IMR-90 (cell line): ENCODE results near the gene FMR1. TPM values are rescaled to one million over a fixed set of nuclear protein-coding genes. Genes with fewer than 3 reads are reported as not detected.

Experiments used
- ATAC-seq: fragments of 200-7000 bp; cut with Tn5 transposase; 2 replicates; pipeline ENCODE4 v1.9.1; 2020; ENCODE audit warnings: low read depth, mild to moderate bottlenecking, moderate library complexity
- BruUV-seq: library from RNA; stranded (reverse); fragments of 400-500 nt; replicated peaks from 2 replicates; lab custom pipeline; 2021; lab: Mats Ljungman, UMichigan
- CTCF ChIA-PET: fragments of 300-600 bp; formaldehyde crosslinking; extraction: SDS; loops from one replicate; lab custom pipeline; 2021; ENCODE audit warnings: antibody characterized with exemption; lab: Yijun Ruan, JAX
- POLR2A ChIA-PET: fragments of 300-600 bp; sonication (Branson Sonifier 250); formaldehyde crosslinking; loops from one replicate; lab custom pipeline; 2022; ENCODE audit warnings: antibody characterized with exemption; ENCODE audit not compliant: unreplicated experiment; lab: Charles Lee
- DNase-seq: peaks from one replicate; pipeline ENCODE4 v3.0.0; 2013
- H2AFZ ChIP-seq: replicated peaks from 2 replicates; pipeline ENCODE3; 2013; ENCODE audit warnings: low read length, mild to moderate bottlenecking; ENCODE audit not compliant: poor library complexity
- H2AK5ac ChIP-seq: 2 replicates; pipeline ENCODE4 v1.6.1; 2013; ENCODE audit warnings: low read depth, low read length, inconsistent platforms
- H2AK9ac ChIP-seq: replicated peaks from 2 replicates; pipeline ENCODE3; 2013; ENCODE audit warnings: mild to moderate bottlenecking, low read depth, low read length, moderate library complexity; ENCODE audit not compliant: poor library complexity
- H2BK120ac ChIP-seq: 2 replicates; pipeline ENCODE4 v1.6.1; 2013; ENCODE audit warnings: low read depth, low read length, inconsistent platforms
- H2BK15ac ChIP-seq: 3 replicates; pipeline ENCODE4 v1.6.1; 2013; ENCODE audit warnings: low read depth, low read length, inconsistent platforms
- H2BK20ac ChIP-seq: 2 replicates; pipeline ENCODE4 v1.6.1; 2013; ENCODE audit warnings: low read depth, mild to moderate bottlenecking, inconsistent platforms, low read length, moderate library complexity
- H2BK5ac ChIP-seq: 2 replicates; pipeline ENCODE4 v1.6.1; 2013; ENCODE audit warnings: mild to moderate bottlenecking, low read depth, low read length, inconsistent platforms; ENCODE audit not compliant: poor library complexity, severe bottlenecking
- H3K14ac ChIP-seq: replicated peaks from 2 replicates; pipeline ENCODE4 v1.6.1; 2013; ENCODE audit warnings: low read depth, low read length, inconsistent platforms
- H3K18ac ChIP-seq: 2 replicates; pipeline ENCODE4 v1.6.1; 2013; ENCODE audit warnings: low read depth, low read length, control low read depth
- H3K23ac ChIP-seq: 2 replicates; pipeline ENCODE4 v1.6.1; 2013; ENCODE audit warnings: low read depth, low read length, inconsistent platforms
- H3K27ac ChIP-seq: 2 replicates; pipeline ENCODE4 v1.5.1; 2013; ENCODE audit warnings: mild to moderate bottlenecking, control low read depth, low read length; ENCODE audit not compliant: insufficient read depth
- H3K27me3 ChIP-seq: 2 replicates; pipeline ENCODE4 v1.6.1; 2013; ENCODE audit warnings: low read length; ENCODE audit not compliant: control insufficient read depth, insufficient read depth
- H3K36me3 ChIP-seq: 2 replicates; pipeline ENCODE4 v1.6.1; 2013; ENCODE audit warnings: low read length, mixed read lengths; ENCODE audit not compliant: control insufficient read depth, insufficient read depth
- H3K4ac ChIP-seq: 2 replicates; pipeline ENCODE4 v1.6.1; 2013; ENCODE audit warnings: low read depth, low read length, inconsistent platforms
- H3K4me1 ChIP-seq: 2 replicates; pipeline ENCODE4 v1.6.1; 2013; ENCODE audit warnings: low read length, mixed read lengths; ENCODE audit not compliant: control insufficient read depth, insufficient read depth
- H3K4me2 ChIP-seq: 2 replicates; pipeline ENCODE4 v1.6.1; 2013; ENCODE audit warnings: low read depth, mild to moderate bottlenecking, control low read depth, low read length, moderate library complexity
- H3K4me3 ChIP-seq: 2 replicates; pipeline ENCODE4 v1.5.1; 2013; ENCODE audit warnings: low read depth, mild to moderate bottlenecking, control low read depth, low read length, moderate library complexity; ENCODE audit not compliant: insufficient read depth
- H3K56ac ChIP-seq: 2 replicates; pipeline ENCODE4 v1.6.1; 2013; ENCODE audit warnings: low read length, inconsistent platforms; ENCODE audit not compliant: insufficient read depth; ENCODE audit errors: extremely low read depth
- H3K79me1 ChIP-seq, 2 experiments: 2 replicates each; pipeline ENCODE4 v1.6.1; 2013; ENCODE audit warnings: low read length in 2 of 2, inconsistent platforms in 1 of 2, low read depth in 1 of 2
- H3K9ac ChIP-seq: 2 replicates; pipeline ENCODE4 v1.6.1; 2013; ENCODE audit warnings: low read depth, low read length, control low read depth
- H3K9me1 ChIP-seq: 2 replicates; pipeline ENCODE4 v1.6.1; 2013; ENCODE audit warnings: low read length, inconsistent platforms; ENCODE audit not compliant: insufficient read depth
- H3K9me3 ChIP-seq: 2 replicates; pipeline ENCODE4 v1.6.1; 2013; ENCODE audit warnings: low read length; ENCODE audit not compliant: control insufficient read depth, insufficient read depth
- H4K20me1 ChIP-seq: 2 replicates; pipeline ENCODE4 v1.6.1; 2013; ENCODE audit warnings: low read length, inconsistent platforms; ENCODE audit not compliant: insufficient read depth
- H4K5ac ChIP-seq: 2 replicates; pipeline ENCODE4 v1.6.1; 2013; ENCODE audit warnings: mild to moderate bottlenecking, low read depth, low read length, control low read depth
- H4K8ac ChIP-seq, 2 experiments: 2 replicates each; pipeline ENCODE4 v1.6.1; 2013; ENCODE audit warnings: low read depth in 2 of 2, low read length in 2 of 2, control low read depth in 1 of 2, inconsistent platforms in 1 of 2
- H4K91ac ChIP-seq: 2 replicates; pipeline ENCODE4 v1.6.1; 2013; ENCODE audit warnings: low read depth, low read length, inconsistent platforms; ENCODE audit not compliant: insufficient read depth
- CHD1 ChIP-seq: IDR thresholded peaks from 2 replicates; pipeline ENCODE4 v1.6.1; 2012; ENCODE audit warnings: low read depth, low read length, improper control_type of control experiment
- MXI1 ChIP-seq: IDR thresholded peaks from 2 replicates; pipeline ENCODE4 v1.6.1; 2012; ENCODE audit warnings: low read depth, mild to moderate bottlenecking, low read length, moderate library complexity, borderline replicate concordance
- WGBS, 2 experiments: methylation state at CpG; one replicate each; pipeline versions ENCODE4 v1.1.5 to v1.1.7; 2013; ENCODE audit warnings: missing lambda C conversion rate in 2 of 2; ENCODE audit not compliant: insufficient read length in 1 of 2; ENCODE audit errors: extremely low coverage in 2 of 2; 5-methylcytosine and 5-hydroxymethylcytosine counted together
- dilution Hi-C: fragments of 300-500 bp; cut with HindIII; formaldehyde crosslinking; loops from one replicate; pipeline ENCODE4 v1.14.3; 2018; ENCODE audit warnings: low sequenced_read_pairs; ENCODE audit not compliant: unreplicated experiment
- in situ Hi-C: fragments of 300-500 bp; cut with MboI; formaldehyde crosslinking; loops from 3 replicates; pipeline ENCODE4 v1.14.3; 2019; ENCODE audit warnings: low sequenced_read_pairs, inconsistent platforms, mixed read lengths
- intact Hi-C: fragments of 100-400 bp; cut with micrococcal nuclease; formaldehyde crosslinking; loops from 2 replicates; pipeline ENCODE4 v1.10.0; 2022
- polyA plus RNA-seq, 3 experiments: library from polyadenylated mRNA; depleted of rRNA; stranded (reverse); fragments of >200 nt; gene quantifications; 2 replicates each; pipeline ENCODE4 v1.2.3, GENCODE V29; 2012; ENCODE audit warnings: low replicate concordance in 1 of 3
- total RNA-seq: library from RNA; depleted of rRNA; stranded (reverse); fragments of >200 nt; gene quantifications from 2 replicates; pipeline ENCODE4 v1.2.3, GENCODE V29; 2012

FMR1 gene
- total and polyA plus RNA-seq, 2 of the 4 experiments (the other 2 are of a cell fraction), result 12.2 to 17.6 TPM

- Histone ChIP-seq H4K20me1 (no peaks in the 10 kb centered on the region), H3K18ac (no peak overlapping the region), H3K27ac (no peak overlapping the region), H2AK5ac (no peak overlapping the region), H3K36me3 (no peaks in the 10 kb centered on the region), H3K79me1 (no peaks in the 10 kb centered on the region), H3K9ac (no peak overlapping the region), H2AK9ac (no peak overlapping the region), H3K4me2 (no peak overlapping the region), H3K56ac (no peak overlapping the region), H3K4me1 (no peaks in the 10 kb centered on the region), H3K4me3 (no peak overlapping the region), H3K9me3 (0 out of 2 replicates have a peak, but pooled peaks cover 4% of the 10 kb centered on the region), H3K14ac (no peak overlapping the region), H2AFZ (no peak overlapping the region), H3K23ac (no peak overlapping the region), H2BK5ac (no peak overlapping the region), H2BK15ac (no peak overlapping the region), H3K9me1 (no peaks in the 10 kb centered on the region), H3K27me3 (no peaks in the 10 kb centered on the region), H4K91ac (no peak overlapping the region), H2BK20ac (no peak overlapping the region), H3K4ac (no peak overlapping the region), H4K8ac (no peak overlapping the region), H2BK120ac (no peak overlapping the region), H4K5ac (no peak overlapping the region)
- DNase-seq (no peak), ATAC-seq (no peak)
- dilution Hi-C loops (no loop called here), in situ Hi-C loops (no loop called here), intact Hi-C loops (no loop called here)
- TF ChIP-seq MXI1 (no peak), CHD1 (no peak)
- 70% methylated on average over 2 of the region's 31 CpGs; no CpG with 5 or more reads in 1 of the 2 experiments for WGBS, 2 experiments
- ChIA-PET CTCF (no interaction called here), POLR2A (interaction anchor here (0.7 kb wide), 1 partner anchor 10 kb away, joined by 4 read pairs; no protein-coding TSS in a partner anchor)
- no TSS peak for BruUV-seq
Observed at GRCh38 chrX:147897117-147897516, 14.6 kb upstream of the FMR1 start.
